ENCODE data around the gene OR8B3.
A peak's percentile ranks its signal among the peaks of the same experiment; 100 is the strongest.
"Not testable (repeated sequence)": the region's sequence is repeated elsewhere in the genome, so short reads cannot be mapped to it uniquely, and the experiment has no call there.

OR8B3 gene, protein sequence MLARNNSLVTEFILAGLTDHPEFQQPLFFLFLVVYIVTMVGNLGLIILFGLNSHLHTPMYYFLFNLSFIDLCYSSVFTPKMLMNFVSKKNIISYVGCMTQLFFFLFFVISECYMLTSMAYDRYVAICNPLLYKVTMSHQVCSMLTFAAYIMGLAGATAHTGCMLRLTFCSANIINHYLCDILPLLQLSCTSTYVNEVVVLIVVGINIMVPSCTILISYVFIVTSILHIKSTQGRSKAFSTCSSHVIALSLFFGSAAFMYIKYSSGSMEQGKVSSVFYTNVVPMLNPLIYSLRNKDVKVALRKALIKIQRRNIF

DNA sequence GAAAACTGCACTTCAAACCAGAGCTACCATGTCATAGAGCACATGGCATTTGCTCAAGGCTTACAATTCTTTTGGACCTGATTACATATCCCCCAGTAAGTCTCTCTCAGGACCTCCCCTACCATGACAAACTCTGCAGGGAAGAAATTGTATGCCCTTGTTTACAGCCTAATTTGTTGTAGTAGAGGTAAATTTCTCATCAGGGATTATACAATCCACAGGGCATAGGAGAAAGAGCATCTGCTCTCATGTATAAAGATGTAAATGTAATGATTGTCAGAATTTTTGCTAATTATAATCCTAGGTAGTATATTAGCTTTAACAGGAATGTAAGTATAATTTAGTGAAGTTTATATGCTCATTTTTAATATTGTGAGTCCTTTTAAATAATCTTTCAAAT is at the start of gene OR8B3:
TSS of gene OR8B3 (minus strand) at position 101 of the 400 bp plus-strand sequence. CDS start 1,673 bp downstream, outside the sequence.
- no peak for DNase-seq

DNA sequence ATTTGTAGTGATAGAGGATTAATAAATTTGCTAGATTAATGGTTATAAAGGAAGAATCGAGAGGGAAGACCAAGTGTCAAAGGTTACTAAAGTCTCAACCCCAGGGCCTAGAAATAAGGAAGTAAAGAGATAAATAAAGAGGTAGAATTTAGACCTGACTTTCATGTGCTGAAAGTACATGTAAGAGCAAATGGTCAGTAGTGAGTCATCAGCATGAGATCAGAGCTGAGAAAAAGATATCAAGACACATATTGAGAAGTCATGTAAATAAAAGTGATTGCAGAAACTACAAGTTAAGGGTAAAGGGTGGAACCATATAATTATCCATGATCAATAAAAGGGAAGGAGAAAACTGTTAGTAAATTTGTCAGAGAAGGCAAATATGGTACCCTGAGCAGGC is 48.1 kb upstream of the OR8B3 start:
- no peak for DNase-seq

DNA sequence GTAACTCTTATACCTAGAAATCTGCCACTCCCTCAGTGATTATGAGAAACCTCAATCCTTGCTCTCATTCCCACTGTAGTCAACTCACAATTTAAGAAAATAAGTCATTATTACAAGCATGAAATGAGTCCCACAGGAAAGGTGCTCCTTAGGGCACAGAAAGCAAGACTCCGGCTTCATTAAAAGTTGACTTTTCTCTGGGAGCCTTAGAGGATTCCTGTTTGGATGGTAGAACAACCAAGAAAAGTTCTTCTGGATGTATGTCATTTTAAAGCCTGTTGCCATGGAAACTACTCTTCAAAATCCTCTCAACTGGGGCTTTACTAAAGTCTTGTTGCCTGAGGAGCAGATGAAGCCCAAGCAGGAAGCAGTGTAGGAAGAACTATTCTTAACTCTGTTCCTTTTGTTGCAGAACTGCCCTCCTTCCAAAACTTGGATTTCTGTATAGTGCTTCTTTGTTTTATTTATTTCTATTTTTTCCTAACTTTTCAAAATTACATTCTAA is 46.9 kb upstream of the OR8B3 start, which contains the start of gene OR8B8:
TSS of gene OR8B8 (minus strand) at position 51 of the 505 bp plus-strand sequence. CDS start 4,611 bp downstream, outside the sequence.
- DNase-seq = no peak

DNA sequence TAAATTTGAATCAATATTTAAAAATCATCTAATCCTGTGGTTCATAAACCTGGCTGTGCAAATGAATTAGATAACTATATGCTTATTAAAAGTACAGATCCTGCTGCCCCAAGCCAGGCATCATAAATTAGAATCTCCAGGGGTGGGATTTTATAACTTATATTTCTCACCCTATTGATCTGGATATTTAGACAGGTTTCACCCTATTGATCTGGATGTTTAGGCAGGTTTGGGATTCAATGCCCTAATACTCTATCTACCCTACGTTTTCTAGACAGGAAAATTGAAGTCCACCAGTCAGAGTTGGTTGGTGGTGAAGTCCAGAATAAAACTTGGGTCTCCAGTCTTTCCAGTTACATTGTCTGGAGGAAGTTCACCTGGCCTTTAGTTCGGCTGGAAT is 44.0 kb upstream of the OR8B3 start:
- DNase-seq = no peak

DNA sequence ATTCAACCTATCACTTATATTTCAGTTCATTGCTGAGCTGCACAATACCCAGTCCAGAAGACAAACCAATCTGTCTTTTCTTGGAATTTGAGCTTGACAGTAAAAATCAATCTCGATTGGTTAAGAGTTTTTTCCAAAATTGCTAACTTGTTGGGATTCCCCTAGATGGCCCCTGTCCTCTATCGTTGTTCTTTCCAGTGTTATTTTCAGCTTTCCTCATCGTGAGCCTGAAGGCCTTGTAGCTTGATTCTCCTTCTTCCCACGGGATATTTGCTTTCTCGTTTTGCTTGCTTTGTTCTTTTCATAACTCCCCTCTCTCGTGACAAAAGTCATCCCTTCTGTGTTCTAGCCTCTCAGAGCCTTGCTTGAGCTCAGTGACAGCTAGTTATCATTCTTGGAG is 43.6 kb upstream of the OR8B3 start:
- DNase-seq = no peak

DNA sequence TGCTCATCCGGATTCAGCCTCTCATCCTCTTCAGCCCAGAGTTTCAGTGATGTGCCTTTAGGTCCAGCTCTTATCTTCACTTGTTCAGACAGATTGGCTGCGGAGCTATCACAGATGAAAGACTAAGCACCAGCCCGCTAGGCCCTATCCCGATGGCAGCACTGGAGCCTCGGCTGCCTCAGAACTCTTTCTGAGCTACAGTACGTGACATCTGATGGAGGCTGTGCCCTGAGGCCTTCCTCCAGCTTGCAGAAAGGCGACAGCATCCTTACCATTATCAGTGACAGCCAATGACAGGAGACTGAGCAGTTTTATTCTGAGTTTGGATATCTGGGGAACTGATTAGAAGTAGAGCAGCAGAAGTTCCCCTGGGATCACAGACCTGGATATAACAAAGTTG is 42.7 kb upstream of the OR8B3 start:
- no peak for DNase-seq

DNA sequence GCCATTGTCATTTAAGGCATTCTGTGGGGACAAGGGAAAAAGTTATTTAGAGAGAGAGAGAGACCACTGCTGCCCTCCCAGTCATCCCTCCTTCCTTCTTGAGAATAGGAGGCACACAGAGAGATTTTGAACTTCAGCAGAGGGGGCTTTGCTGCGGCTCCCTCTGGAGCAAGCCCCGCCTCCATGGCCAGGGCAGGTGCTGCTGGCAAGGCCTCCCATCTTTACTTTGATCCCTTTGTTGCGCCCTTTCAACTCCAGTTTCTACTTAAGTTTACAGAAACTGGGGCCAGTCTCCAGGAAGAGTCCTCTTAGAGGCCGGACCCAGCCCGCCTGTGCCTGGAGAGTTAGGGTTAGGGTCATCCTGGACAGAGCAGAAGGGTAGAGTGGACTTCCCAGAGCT is 42.3 kb upstream of the OR8B3 start:
- DNase-seq = no peak

DNA sequence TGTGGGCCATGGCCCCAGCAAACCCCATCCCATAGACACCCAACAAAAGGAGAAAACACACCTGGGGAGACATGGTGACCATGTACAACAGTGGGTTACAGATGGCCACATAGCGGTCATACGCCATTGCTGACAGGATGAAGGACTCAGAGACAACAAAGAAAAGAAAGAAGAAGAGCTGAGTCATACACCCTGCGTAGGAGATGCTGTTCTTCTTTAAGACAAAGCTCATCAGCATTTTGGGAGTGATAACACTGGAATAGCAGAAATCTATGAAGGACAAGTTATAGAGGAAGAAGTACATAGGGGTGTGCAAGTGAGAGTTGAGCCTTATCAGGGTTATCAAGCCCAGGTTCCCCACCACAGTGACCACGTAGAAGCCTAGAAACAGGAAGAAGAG is 41.8 kb upstream of the OR8B3 start:
- DNase-seq = no peak

DNA sequence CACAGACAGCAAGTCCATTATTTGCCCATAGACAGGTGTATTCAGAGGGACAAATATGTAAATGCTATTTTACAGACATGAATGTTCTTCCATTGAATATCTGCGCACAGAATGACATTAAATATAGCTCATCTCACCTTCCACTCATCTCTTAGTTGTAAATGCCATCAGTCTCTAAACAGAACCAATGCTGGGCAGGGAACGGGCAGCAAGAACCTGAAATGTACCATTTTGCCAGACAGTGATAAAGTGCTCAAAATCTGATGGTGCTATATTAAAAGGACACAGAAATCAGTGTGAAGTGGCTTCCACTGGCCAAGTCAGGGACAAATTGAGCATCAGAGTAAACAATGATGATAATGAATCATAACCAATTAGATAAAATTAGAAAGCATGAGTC is 35.9 kb upstream of the OR8B3 start:
- no peak for DNase-seq

DNA sequence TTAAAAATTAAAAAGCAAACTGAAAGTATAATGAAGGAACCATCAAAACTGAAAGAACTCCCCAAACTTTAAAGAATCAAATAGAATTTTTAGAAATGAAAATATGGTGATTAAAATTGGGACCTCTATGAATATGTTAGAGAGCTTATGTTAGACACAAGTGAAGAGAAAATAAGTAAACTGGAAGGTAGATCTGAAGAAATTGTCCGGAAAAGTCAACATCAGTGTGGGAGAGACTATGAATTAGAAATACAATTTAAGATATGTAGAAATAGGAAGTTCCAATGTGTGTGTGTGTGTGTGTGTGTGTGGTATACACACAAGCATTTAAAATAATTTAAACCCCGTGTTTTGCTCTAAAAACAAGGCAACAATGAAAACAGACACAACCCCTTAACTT is 30.8 kb upstream of the OR8B3 start:
- DNase-seq = no peak

DNA sequence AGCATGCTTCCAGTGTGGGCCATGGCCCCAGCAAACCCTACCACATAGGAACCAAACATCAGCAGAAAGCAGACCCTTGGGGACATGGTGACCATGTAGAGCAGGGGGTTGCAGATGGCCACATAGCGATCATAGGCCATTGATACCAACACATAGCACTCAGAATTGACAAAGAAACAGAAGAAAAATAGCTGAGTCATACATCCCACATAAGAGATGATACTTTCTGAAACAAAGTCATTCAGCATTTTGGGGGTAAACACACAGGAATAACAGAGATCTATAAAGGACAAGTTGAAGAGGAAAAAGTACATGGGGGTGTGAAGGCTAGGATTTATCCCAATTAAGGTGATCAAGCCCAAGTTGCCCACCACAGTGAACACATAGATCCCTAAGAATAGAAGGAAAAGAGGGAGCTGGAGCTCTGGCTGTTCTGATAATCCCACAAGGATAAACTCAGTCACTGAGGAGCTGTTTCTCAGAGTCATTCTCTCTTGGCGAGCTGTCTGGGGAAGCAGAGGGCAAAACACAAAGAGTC is 25.6 kb upstream of the OR8B3 start, which contains the start of gene OR8B4:
TSS of gene OR8B4 (minus strand) at position 488 of the 538 bp plus-strand sequence. CDS start at position 488, 0 bp downstream.
- no peak for DNase-seq

DNA sequence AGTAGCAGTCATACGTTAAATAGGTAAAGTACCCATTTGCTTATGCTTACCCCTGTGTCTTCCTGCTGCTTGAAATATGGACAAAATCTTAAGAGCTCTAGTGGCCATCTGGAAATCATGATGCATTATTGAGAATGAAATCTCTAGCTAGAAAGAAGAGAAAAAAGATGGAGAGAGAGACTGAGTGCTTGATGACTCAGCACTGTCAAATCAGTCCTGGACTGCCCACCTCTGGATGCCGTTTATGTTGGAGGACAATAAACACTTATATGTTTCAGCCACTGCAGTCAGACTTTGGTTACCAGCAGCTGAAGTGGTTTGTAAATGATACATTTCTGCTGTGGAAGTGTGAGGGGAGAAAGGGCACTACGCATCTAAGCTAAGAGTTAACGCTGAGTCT is 22.2 kb upstream of the OR8B3 start:
- DNase-seq = no peak

DNA sequence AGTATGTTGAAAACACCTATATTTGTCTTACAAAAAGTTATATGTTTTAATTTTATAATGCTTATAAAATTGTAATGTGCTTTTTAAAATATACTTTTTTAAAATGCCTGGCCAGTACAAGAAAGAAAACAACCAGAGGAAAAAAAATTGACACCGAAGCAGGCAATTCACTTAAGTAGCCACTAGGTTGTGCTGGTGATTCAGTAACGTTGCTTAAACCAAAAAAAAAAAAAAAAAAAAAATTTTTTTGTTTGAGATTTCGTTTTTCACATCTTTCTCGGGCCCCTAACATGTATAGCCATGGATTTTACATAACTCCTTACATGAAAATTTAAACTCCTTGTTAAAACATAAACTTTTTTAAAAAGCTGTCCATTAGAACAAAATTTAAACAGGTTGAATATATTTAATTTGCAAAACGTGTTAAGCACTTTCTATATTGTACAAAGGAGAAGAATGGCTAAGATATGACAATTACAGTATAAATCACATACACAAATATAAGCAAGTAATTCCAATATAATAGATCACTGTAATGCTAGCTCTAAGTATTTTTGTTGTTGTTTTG is 16.6 kb upstream of the OR8B3 start:
- no peak for DNase-seq

DNA sequence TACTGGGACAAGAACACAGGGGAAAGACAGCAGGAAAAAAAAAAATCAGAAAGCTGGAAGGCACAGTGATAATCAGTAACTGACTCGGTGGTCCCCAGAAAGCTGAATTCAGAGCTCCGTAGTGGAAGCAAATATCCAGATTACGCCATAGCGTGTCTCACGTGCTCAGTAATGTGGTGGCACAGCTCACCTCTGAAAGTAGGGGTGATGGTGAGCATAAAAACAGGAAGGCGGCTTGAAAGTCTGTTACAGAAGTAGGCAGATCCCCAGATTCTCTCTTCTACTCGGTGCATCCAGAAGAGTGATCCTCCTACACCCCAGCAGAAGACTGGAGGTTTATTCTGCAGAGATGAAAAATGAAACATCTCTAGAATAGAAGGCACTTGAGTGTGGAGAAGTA is 11.1 kb upstream of the OR8B3 start:
- DNase-seq = no peak

DNA sequence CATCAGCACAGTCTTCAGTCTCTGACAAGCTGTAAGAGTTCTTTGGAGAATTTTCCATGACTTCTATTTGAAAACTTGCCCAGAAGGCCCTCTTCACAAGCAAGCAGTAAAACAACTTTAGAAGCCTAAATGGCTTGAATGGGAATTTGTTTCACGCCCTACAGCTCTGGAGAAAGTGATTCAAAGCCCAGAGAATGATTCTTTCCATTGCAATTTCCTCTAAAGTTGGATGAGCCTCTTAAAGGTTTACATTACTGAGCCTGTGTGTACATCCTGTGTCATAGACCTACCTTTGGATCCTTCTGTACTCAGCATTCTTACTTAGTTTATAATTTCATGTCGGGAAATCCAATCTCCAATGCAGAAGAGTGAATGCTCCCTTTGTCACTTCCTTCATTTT is 6.8 kb upstream of the OR8B3 start:
- DNase-seq = no peak

DNA sequence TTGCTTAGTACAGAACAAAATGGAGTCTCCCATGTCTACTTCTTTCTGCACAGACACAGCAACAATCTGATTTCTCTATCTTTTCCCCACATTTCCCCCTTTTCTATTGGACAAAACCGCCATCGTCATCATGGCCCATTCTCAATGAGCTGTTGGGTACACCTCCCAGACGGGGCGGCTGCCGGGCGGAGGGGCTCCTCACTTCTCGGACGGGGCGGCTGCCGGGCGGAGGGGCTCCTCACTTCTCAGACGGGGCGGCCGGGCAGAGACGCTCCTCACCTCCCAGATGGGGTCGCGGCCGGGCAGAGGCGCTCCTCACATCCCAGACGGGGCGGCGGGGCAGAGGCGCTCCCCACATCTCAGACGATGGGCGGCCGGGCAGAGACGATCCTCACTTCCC is 4.4 kb upstream of the OR8B3 start:
- not testable (repeated sequence) for DNase-seq

DNA sequence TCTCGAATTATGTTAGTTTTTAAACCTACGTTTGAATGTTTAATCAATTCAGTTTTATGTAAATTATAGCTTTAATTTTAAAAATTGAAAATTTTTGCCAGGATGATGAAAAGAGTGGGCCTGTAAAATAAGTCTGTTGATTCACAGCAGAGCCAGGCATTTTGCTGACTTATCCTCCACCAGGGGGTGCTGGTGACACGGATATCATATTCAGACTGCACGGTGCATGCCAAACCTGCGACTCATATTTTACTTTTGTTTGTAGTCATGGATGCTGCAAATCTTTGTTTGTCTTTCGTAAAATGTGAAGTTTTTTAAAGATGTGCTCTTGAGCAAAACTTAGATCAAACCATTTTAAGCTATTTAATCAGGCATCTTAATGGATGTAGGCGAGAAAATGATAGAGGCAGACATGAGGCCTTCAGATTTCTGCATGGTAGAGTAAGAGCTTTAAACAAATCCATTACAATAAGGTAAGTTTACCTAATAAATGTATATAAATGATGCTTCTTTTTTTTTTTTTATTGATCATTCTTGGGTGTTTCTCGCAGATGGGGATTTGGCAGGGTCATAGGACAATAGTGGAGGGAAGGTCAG is 3.6 kb upstream of the OR8B3 start:
- peak; percentile 76 for DNase-seq

DNA sequence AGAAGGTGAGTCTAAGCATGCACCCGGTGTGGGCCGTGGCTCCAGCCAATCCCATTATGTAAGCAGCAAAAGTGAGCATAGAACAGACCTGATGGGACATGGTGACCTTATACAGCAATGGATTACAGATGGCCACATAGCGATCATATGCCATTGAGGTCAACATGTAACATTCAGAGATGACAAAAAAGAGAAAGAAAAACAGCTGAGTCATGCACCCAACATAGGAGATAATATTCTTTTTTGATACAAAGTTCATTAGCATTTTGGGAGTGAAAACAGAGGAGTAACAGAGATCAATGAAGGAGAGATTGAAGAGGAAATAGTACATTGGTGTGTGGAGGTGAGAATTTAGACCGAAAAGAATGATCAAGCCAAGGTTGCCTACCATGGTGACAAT is 2.0 kb downstream of the OR8B3 start:
- DNase-seq = not testable (repeated sequence)

DNA sequence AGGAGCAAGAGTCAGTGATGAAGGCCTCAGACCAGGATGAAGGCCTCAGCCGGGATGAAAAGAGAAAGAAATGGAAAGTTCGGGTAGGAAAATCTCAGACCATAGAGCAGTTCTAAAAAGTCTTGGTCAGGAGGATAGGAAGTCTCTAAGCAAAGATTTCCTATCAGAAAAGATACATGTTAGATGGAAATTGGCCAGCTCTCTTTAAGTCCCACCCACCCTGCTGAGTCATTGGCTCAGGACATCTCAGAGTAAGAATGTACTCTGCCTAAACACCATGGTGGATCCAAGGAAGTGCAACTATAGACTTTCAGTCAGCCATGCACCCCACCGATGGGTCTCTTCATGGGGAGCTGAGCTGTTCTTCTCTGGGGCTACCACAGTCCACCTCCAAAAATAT is 4.4 kb downstream of the OR8B3 start:
- DNase-seq = no peak

DNA sequence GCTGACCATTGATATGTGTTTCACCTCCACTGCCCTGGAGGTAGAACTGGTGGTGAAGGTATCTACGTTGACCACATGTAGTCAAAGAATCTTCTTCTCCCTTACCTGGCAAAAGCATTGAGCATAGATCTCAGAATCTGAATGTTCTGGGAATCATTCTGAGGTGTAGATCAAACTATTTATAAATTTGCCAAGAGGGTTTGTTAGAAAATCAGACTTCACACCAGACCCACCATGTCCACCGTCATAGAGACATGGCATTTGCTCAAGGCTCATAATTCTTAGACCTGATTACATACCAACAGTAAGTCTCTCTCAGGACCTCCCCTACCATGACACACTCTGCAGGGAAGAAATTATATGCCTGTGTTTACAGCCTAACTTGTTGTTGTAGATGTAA is 14.4 kb downstream of the OR8B3 start, which contains the start of gene OR8B2:
TSS of gene OR8B2 (minus strand) at position 101 of the 400 bp plus-strand sequence. CDS start 1,156 bp downstream, outside the sequence.
- no peak for DNase-seq

DNA sequence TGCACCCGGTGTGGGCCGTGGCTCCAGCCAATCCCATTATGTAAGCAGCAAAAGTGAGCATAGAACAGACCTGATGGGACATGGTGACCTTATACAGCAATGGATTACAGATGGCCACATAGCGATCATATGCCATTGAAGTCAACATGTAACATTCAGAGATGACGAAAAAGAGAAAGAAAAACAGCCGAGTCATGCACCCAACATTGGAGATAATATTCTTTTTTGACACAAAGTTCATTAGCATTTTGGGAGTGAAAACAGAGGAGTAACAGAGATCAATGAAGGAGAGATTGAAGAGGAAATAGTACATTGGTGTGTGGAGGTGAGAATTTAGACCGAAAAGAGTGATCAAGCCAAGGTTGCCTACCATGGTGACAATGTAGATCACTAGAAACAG is 16.0 kb downstream of the OR8B3 start:
- not testable (repeated sequence) for DNase-seq

DNA sequence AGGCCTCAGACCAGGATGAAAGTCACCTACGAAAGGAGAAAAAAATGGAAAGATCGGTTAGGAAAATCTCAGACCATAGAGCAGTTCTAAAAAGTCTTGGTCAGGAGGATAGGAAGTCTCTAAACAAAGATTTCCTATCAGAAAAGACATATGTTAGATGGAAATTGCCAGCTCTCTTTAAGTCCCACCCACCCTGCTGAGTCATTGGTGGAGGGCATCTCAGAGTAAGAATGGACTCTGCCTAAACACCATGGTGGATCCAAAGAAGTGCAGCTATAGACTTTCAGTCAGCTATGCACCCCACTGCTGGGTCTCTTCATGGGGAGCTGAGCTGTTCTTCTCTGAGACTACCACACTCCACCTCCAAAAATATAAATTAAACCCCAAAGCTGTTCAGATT is 18.2 kb downstream of the OR8B3 start:
- no peak for DNase-seq

DNA sequence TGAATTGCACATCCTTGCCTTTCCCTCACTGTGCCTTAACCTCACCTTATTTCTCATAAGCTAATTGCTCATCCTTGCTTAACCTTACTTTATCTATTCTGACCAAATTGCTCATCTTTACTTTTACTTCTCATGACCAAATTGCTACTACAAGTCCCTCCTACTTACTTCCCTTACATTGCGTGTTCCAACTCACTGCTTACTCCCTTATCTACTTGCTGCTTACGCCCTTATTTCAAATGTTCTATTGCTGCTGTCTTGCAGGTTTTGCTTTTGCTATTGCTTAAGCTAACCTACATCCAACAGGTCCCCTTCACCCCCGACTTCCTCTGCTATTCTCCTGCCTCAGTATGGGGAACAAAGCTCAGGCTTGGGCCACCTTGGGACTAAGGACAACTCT is 22.5 kb downstream of the OR8B3 start:
- DNase-seq = no peak

DNA sequence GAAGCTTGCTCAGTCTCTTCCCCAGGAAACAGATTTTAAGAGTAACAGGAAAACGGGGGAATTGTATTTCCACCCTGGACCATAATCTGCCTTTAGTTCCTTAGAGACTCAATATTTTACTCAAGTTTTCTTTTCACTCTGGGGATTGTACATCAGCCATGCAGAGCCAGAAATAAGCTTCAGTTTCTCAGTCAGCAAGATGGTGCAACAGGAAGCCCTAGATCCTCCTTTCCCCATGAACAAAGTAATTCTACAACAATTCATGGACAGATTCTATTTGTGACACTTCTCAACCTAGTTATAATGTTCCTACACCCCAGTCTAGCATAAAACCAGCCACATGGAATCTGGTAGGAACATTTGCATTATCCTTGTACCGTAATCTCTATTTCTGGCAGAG is 39.3 kb downstream of the OR8B3 start:
- DNase-seq = no peak

All from activated CD4-positive, alpha-beta T cell treated with anti-CD3 and anti-CD28 coated beads for 48 hours (primary cell).